ENCODE data around the gene IFIT5.
"Not testable (repeated sequence)": the region's sequence is repeated elsewhere in the genome, so short reads cannot be mapped to it uniquely, and the experiment has no call there.

The IFIT5 gene

DNA sequence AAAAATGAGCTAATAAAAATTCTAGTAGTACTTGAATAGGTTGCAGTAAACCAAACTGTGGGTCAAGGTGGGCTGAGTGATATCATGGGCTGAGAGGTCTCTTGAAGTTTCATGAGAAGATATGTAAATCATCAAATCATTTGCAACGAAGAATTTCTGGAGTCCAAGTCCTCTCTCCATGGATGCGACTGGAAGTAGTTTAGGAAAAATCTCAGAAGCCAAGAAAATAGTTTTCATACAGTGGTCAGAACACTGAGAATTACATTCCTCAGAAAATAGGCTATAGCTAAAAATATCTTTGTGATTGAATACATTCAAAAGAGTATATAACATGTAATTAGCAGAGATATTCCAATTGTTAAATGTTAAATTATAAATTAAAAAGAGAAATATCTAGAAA lies 25.6 kb upstream of the IFIT5 start:
- no peak overlapping the region for H2BK12ac ChIP-seq (ENCODE audit: low read length)
- no peaks in the 10 kb centered on the region for H3K79me2 ChIP-seq (ENCODE audit: control insufficient read depth, insufficient read depth, low read length, poor library complexity)
- no peak overlapping the region for H2AK5ac ChIP-seq (ENCODE audit: low read length)
- no peak overlapping the region for H2AFZ ChIP-seq (ENCODE audit: insufficient read depth, low read length, poor library complexity)
- no peak overlapping the region for H3K18ac ChIP-seq (ENCODE audit: low read length)
- no peak overlapping the region for H3K9ac ChIP-seq (ENCODE audit: low read length)
- H4K12ac ChIP-seq (ENCODE audit: low read depth, low read length): no peak overlapping the region
- no peak for DNase-seq
- no peak overlapping the region for H2BK5ac ChIP-seq (ENCODE audit: low read depth, low read length, poor library complexity)
- H3K79me1 ChIP-seq (ENCODE audit: low read length): no peaks in the 10 kb centered on the region
- H3K27me3 ChIP-seq (ENCODE audit: insufficient read depth, low read length): no peaks in the 10 kb centered on the region
- no peak overlapping the region for H3K4me3 ChIP-seq (ENCODE audit: low read depth, low read length)
- H3K23ac ChIP-seq (ENCODE audit: low read length): no peak overlapping the region
- H3K4ac ChIP-seq (ENCODE audit: low read depth, low read length): no peak overlapping the region
- no peaks in the 10 kb centered on the region for H3K36me3 ChIP-seq (ENCODE audit: control insufficient read depth in 1 of 2, insufficient read depth in 2 of 2, low read length in 2 of 2)
- H2BK120ac ChIP-seq (ENCODE audit: insufficient read depth, low read length, poor library complexity): no peak overlapping the region
- H3K4me1 ChIP-seq (ENCODE audit: control insufficient read depth in 1 of 2, insufficient read depth in 2 of 2, low read length in 2 of 2): peaks cover 3 to 4% of the 10 kb centered on the region in 2 experiments
- H4K91ac ChIP-seq (ENCODE audit: low read depth, low read length): no peak overlapping the region
- no peak overlapping the region for H4K8ac ChIP-seq (ENCODE audit: low read depth, low read length)
- no peak overlapping the region for H3K4me2 ChIP-seq (ENCODE audit: low read length)
- WGBS (ENCODE audit: extremely low coverage, insufficient coverage, insufficient read length): no CpG with 5 or more reads among the region's 2 CpGs
- H3K9me3 ChIP-seq (ENCODE audit: insufficient read depth, low read depth, low read length): no peaks in the 10 kb centered on the region
- H3K27ac ChIP-seq (ENCODE audit: low read depth, low read length): no peak overlapping the region
- no peak overlapping the region for H3K14ac ChIP-seq (ENCODE audit: low read length)

DNA sequence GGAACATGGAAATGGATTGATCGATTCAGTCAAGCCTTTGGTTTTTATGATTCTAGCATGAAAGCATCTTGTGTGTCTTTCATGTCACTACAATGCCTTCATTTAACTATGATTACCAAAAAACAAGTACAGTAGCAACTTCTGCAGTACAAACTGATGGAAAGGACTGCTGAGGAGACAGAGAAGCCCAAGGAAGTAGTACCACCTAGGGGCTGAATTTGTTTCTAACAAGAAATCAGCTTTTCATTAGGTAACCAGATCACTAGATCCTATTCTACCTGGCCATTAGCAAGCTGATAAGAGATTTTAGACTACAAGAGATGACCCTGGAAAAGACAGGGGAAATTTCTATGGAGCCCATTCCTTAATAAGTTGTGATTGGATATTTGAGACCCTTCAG lies 25.1 kb upstream of the IFIT5 start:
- Histone ChIP-seq H2AK5ac (ENCODE audit: low read length) (no peak overlapping the region), H2AFZ (ENCODE audit: insufficient read depth, low read length, poor library complexity) (no peak overlapping the region), H3K4me2 (ENCODE audit: low read length) (no peak overlapping the region), H4K8ac (ENCODE audit: low read depth, low read length) (no peak overlapping the region), H3K23ac (ENCODE audit: low read length) (no peak overlapping the region), H2BK120ac (ENCODE audit: insufficient read depth, low read length, poor library complexity) (no peak overlapping the region), H2BK12ac (ENCODE audit: low read length) (no peak overlapping the region), H3K18ac (ENCODE audit: low read length) (no peak overlapping the region), H3K36me3 (ENCODE audit: control insufficient read depth in 1 of 2, insufficient read depth in 2 of 2, low read length in 2 of 2) (no peaks in the 10 kb centered on the region), H4K12ac (ENCODE audit: low read depth, low read length) (no peak overlapping the region), H3K4me3 (ENCODE audit: low read depth, low read length) (no peak overlapping the region), H3K14ac (ENCODE audit: low read length) (no peak overlapping the region), H3K9ac (ENCODE audit: low read length) (no peak overlapping the region), H3K4me1 (ENCODE audit: control insufficient read depth in 1 of 2, insufficient read depth in 2 of 2, low read length in 2 of 2) (peaks cover 3 to 4% of the 10 kb centered on the region in 2 experiments), H3K27me3 (ENCODE audit: insufficient read depth, low read length) (no peaks in the 10 kb centered on the region), H4K91ac (ENCODE audit: low read depth, low read length) (no peak overlapping the region), H3K27ac (ENCODE audit: low read depth, low read length) (no peak overlapping the region), H3K79me1 (ENCODE audit: low read length) (no peaks in the 10 kb centered on the region), H3K9me3 (ENCODE audit: insufficient read depth, low read depth, low read length) (no peaks in the 10 kb centered on the region), H3K79me2 (ENCODE audit: control insufficient read depth, insufficient read depth, low read length, poor library complexity) (no peaks in the 10 kb centered on the region), H2BK5ac (ENCODE audit: low read depth, low read length, poor library complexity) (no peak overlapping the region), H3K4ac (ENCODE audit: low read depth, low read length) (no peak overlapping the region)
- no CpG with 5 or more reads among the region's 1 CpG for WGBS (ENCODE audit: extremely low coverage, insufficient coverage, insufficient read length)
- DNase-seq: peak in 1 of 2 donors; percentile 7

DNA sequence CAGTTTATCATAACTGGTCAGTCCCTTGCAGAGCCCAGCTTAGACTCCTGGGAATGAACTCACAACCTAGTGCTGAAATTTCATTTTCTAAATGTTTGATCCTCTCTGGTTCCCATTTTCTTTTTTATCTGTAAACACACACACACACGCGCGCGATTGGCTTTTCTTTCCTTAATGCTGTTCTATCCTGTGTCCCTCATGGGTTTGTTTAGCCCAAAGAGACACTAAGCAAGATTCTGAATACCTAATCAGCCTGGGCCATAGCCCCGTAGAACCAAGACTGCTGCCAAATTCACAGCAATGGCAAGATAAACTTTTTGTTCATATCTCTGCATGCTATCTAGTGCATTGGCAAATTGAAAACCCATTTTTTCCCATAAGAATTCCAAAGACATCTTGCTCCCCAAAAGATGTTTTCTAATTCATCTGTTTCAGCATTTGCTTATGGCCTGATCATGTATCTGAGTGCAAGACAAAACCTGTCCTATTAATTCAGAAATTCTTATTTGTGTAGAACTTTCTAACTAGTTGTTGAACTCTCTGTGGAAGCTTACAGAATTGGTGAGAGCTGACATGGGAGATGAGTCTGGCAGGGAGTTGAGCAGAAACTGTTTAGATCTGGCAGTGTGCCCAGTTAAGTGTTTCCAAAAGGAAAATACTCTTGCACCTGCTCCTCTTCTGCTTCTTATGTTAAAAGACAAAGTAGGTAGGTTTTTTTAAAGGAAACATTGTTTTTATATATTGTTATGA lies 23.7 kb upstream of the IFIT5 start:
- Histone ChIP-seq H4K8ac (ENCODE audit: low read depth, low read length) (no peak overlapping the region), H3K79me1 (ENCODE audit: low read length) (no peaks in the 10 kb centered on the region), H3K23ac (ENCODE audit: low read length) (no peak overlapping the region), H2AFZ (ENCODE audit: insufficient read depth, low read length, poor library complexity) (no peak overlapping the region), H3K4me1 (ENCODE audit: control insufficient read depth in 1 of 2, insufficient read depth in 2 of 2, low read length in 2 of 2) (peaks cover 3 to 4% of the 10 kb centered on the region in 2 experiments), H3K36me3 (ENCODE audit: control insufficient read depth in 1 of 2, insufficient read depth in 2 of 2, low read length in 2 of 2) (no peaks in the 10 kb centered on the region), H3K27me3 (ENCODE audit: insufficient read depth, low read length) (no peaks in the 10 kb centered on the region), H3K4me2 (ENCODE audit: low read length) (no peak overlapping the region), H2BK5ac (ENCODE audit: low read depth, low read length, poor library complexity) (no peak overlapping the region), H2BK120ac (ENCODE audit: insufficient read depth, low read length, poor library complexity) (no peak overlapping the region), H4K12ac (ENCODE audit: low read depth, low read length) (no peak overlapping the region), H3K9me3 (ENCODE audit: insufficient read depth, low read depth, low read length) (no peaks in the 10 kb centered on the region), H3K79me2 (ENCODE audit: control insufficient read depth, insufficient read depth, low read length, poor library complexity) (no peaks in the 10 kb centered on the region), H3K27ac (ENCODE audit: low read depth, low read length) (no peak overlapping the region), H3K4me3 (ENCODE audit: low read depth, low read length) (no peak overlapping the region), H4K91ac (ENCODE audit: low read depth, low read length) (no peak overlapping the region), H2BK12ac (ENCODE audit: low read length) (no peak overlapping the region), H3K9ac (ENCODE audit: low read length) (no peak overlapping the region), H3K18ac (ENCODE audit: low read length) (no peak overlapping the region), H2AK5ac (ENCODE audit: low read length) (no peak overlapping the region), H3K14ac (ENCODE audit: low read length) (no peak overlapping the region), H3K4ac (ENCODE audit: low read depth, low read length) (no peak overlapping the region)
- no CpG with 5 or more reads among the region's 5 CpGs for WGBS (ENCODE audit: extremely low coverage, insufficient coverage, insufficient read length)
- DNase-seq: no peak

DNA sequence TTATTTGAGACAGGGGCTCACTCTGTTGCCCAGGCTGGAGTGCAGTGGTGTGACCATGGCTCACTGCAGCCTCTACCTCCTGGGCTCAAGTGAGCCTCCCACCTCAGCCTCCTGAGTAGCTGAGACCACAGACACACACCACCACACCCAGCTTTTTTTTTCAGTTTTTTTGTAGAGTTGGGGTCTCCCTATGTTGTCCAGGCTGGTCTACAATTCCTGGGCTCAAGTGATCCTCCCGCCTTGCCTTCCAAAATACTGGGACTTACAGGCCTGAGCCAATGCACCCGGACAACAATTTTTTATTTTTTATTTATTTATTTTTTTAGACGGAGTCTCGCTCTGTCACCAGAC lies 23.2 kb upstream of the IFIT5 start:
- not testable (repeated sequence) for H3K9me3 ChIP-seq (ENCODE audit: insufficient read depth, low read depth, low read length); H4K8ac ChIP-seq (ENCODE audit: low read depth, low read length); H3K36me3 ChIP-seq (ENCODE audit: control insufficient read depth in 1 of 2, insufficient read depth in 2 of 2, low read length in 2 of 2); H3K4me3 ChIP-seq (ENCODE audit: low read depth, low read length); H3K4me1 ChIP-seq (ENCODE audit: control insufficient read depth in 1 of 2, insufficient read depth in 2 of 2, low read length in 2 of 2); H3K4ac ChIP-seq (ENCODE audit: low read depth, low read length); H3K27me3 ChIP-seq (ENCODE audit: insufficient read depth, low read length); H3K27ac ChIP-seq (ENCODE audit: low read depth, low read length); H3K79me1 ChIP-seq (ENCODE audit: low read length); H4K91ac ChIP-seq (ENCODE audit: low read depth, low read length); H2BK120ac ChIP-seq (ENCODE audit: insufficient read depth, low read length, poor library complexity); H2AFZ ChIP-seq (ENCODE audit: insufficient read depth, low read length, poor library complexity); DNase-seq; H2BK5ac ChIP-seq (ENCODE audit: low read depth, low read length, poor library complexity); H2AK5ac ChIP-seq (ENCODE audit: low read length); H4K12ac ChIP-seq (ENCODE audit: low read depth, low read length); H3K18ac ChIP-seq (ENCODE audit: low read length); H3K9ac ChIP-seq (ENCODE audit: low read length); H3K14ac ChIP-seq (ENCODE audit: low read length); H3K79me2 ChIP-seq (ENCODE audit: control insufficient read depth, insufficient read depth, low read length, poor library complexity); H3K4me2 ChIP-seq (ENCODE audit: low read length); H2BK12ac ChIP-seq (ENCODE audit: low read length); H3K23ac ChIP-seq (ENCODE audit: low read length)
- WGBS (ENCODE audit: extremely low coverage, insufficient coverage, insufficient read length): no CpG with 5 or more reads among the region's 4 CpGs

Measured in trophoblast cell (in vitro differentiated cells and primary cell).